ENCODE measurements around the gene OLA1.

OLA1 gene

DNA sequence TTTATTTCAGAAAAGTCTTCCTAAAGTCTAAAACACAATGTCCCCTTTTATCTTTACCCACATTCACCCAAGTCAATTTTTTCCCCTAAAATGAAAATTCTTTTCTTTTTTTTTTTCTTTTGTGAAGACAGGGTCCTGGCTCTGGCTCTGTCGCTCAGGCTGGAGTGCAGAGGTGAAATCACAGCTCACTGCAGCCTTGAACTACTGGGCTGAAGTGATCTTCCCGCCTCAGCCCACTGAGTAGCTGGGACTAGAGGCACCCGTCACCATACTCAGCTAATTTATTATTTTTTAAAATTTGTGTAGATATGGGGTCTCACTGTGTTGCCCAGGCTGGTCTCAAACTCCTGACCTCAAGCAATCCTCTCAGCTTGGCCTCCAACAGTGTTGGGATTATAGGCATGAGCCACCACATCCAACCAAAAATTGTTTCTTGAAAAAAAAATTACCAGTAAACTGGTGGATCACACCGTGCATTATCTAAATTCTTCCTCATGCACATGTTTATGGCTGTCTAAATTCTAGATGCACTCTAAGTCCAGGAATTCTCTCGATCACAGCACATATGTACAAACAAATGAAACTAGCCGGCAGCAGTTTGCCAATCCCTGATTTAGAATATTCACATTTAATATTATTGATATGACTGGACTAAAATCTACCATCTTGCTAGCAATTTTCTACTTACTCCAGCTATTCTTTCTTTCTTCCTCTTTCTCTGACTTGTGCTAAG is 56.8 kb downstream of the OLA1 start:
- TF ChIP-seq, protein P1, sequence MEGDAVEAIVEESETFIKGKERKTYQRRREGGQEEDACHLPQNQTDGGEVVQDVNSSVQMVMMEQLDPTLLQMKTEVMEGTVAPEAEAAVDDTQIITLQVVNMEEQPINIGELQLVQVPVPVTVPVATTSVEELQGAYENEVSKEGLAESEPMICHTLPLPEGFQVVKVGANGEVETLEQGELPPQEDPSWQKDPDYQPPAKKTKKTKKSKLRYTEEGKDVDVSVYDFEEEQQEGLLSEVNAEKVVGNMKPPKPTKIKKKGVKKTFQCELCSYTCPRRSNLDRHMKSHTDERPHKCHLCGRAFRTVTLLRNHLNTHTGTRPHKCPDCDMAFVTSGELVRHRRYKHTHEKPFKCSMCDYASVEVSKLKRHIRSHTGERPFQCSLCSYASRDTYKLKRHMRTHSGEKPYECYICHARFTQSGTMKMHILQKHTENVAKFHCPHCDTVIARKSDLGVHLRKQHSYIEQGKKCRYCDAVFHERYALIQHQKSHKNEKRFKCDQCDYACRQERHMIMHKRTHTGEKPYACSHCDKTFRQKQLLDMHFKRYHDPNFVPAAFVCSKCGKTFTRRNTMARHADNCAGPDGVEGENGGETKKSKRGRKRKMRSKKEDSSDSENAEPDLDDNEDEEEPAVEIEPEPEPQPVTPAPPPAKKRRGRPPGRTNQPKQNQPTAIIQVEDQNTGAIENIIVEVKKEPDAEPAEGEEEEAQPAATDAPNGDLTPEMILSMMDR (IDR thresholded peaks at IDR 0.05) = no peak

DNA sequence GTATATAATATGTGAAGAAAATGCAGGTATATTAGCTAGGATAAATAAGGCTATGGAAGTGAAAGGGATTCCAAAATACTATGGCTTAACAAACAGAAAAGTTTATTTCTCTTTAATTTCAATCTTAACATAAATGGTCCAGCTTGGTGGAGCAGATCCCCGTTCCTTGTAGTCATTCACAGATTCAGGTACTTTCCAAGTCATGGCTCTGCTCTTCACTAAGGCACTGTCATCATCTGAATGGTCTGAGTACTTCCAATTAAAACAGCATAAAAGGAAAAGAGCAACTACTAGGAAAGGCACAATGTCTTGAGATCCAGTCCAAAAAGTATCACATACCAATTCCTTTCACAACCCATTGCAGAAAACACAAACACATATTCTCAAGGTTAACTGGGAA is 63.4 kb downstream of the OLA1 start:
- Histone ChIP-seq H3K9me3 (no peaks in the 10 kb centered on the region), H3K27ac (no peak overlapping the region), H3K4me1 (no peaks in the 10 kb centered on the region), H3K4me3 (no peak overlapping the region), H3K36me3 (no peaks in the 10 kb centered on the region), H3K27me3 (no peaks in the 10 kb centered on the region)
- no peak for DNase-seq
- TF ChIP-seq, protein P1 (IDR thresholded peaks at IDR 0.05) = no peak
- intact Hi-C loops (cut with DNase I; ENCODE audit: low total_unique reads) = no loop called here

More for the DNA sequence above, 56.8 kb downstream of the OLA1 start:
- Histone ChIP-seq H3K4me1 (no peaks in the 10 kb centered on the region), H3K4me3 (no peak overlapping the region), H3K27ac (no peak overlapping the region), H3K36me3 (no peaks in the 10 kb centered on the region), H3K9me3 (no peaks in the 10 kb centered on the region), H3K27me3 (no peaks in the 10 kb centered on the region)
- DNase-seq = no peak
- intact Hi-C loops (cut with DNase I; ENCODE audit: low total_unique reads) = no loop called here

DNA sequence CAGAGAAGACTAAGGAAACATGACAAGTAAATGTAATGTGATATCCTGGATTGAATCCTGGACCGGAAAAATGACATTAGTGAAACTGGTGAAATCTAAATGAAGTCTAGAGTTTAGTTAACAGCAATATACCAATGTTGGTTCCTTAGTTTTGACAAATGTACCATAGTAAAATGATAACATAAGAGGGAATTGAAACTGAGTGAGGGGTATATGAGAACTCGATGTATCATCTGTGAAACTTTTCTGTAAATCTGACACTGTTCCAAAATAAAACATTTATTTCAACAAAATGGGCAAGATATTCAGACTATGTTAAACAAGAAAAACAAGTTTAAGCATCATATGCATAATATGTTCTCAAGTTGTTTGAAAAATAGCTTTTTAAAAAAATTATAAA is 63.8 kb downstream of the OLA1 start:
- Histone ChIP-seq H3K36me3 (no peaks in the 10 kb centered on the region), H3K4me1 (no peaks in the 10 kb centered on the region), H3K27ac (no peak overlapping the region), H3K4me3 (no peak overlapping the region), H3K27me3 (no peaks in the 10 kb centered on the region), H3K9me3 (no peaks in the 10 kb centered on the region)
- intact Hi-C loops (cut with DNase I; ENCODE audit: low total_unique reads) = no loop called here
- no peak for DNase-seq
- TF ChIP-seq, protein P1 (IDR thresholded peaks at IDR 0.05) = no peak

DNA sequence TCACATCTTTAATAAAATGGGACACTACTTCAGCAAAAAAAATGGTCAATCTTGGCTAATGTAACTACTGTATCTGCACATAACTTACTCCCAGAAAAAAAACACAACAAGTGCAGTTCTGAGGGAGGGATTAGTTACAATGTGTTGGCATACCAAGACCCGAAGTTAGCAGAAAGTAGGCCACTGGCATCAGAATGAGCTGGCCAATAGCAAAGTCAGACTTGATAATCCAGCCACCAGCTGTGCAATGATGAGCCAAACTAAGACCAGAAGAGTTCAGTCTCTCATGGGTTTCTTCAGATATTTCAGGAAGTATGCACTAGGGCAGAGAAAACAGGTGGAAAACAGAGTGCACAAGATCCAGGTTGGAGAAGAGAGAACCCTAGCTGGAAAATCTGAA is 65.3 kb downstream of the OLA1 start:
- no peak for DNase-seq
- H3K9me3 ChIP-seq = no peaks in the 10 kb centered on the region

DNA sequence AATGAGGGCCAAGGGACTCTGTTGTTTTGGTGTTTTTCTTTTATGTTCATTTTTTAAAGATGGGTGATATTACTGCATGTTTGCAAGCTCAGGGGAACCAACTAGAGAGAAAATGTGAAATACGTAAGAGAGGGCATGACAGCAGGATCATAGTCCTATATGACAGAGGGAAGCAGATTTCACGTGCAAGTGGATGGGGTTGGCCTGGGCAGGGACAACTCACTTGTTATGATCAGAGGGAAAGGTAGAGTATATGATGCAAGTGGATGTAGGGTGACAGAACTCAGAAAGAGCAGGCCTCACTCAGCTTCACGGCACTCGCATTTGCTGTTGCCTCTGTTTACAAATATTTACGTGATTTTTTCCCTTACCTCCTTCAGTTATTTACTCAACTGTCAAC is 67.0 kb downstream of the OLA1 start:
- Histone ChIP-seq H3K4me3 (no peak overlapping the region), H3K9me3 (no peaks in the 10 kb centered on the region), H3K27me3 (no peaks in the 10 kb centered on the region), H3K36me3 (no peaks in the 10 kb centered on the region), H3K27ac (no peak overlapping the region), H3K4me1 (peaks cover 0 to 8% (median 0%) of the 10 kb centered on the region in 4 donors)
- no peak for DNase-seq
- TF ChIP-seq, protein P1 (IDR thresholded peaks at IDR 0.05) = no peak
- intact Hi-C loops (cut with DNase I; ENCODE audit: low total_unique reads) = no loop called here

More for the DNA sequence above, 65.3 kb downstream of the OLA1 start:
- Histone ChIP-seq H3K27me3 (no peaks in the 10 kb centered on the region), H3K27ac (no peak overlapping the region), H3K4me3 (no peak overlapping the region), H3K4me1 (no peaks in the 10 kb centered on the region), H3K36me3 (no peaks in the 10 kb centered on the region)
- TF ChIP-seq, protein P1 (IDR thresholded peaks at IDR 0.05) = no peak
- intact Hi-C loops (cut with DNase I; ENCODE audit: low total_unique reads) = no loop called here

All from tibial artery (tissue), 4 donors.